Gastrocnemius medialis (tissue), 4 donors: ENCODE measurements around the gene LRIG1.

Experiments
- CTCF ChIP-seq, 5 experiments: fragments of 450-650 bp in 3 of 5; fragments of 200-600 bp in 2 of 5; sonication (generic) in 2 of 5; IDR thresholded peaks in 4 of 5; conservative IDR thresholded peaks in 1 of 5; 1 replicate in 4 of 5; 2 replicates in 1 of 5; pipeline ENCODE4 v1.5.1; 2016 to 2019; ENCODE audit warnings: antibody characterized with exemption in 5 of 5, mild to moderate bottlenecking in 3 of 5, moderate library complexity in 3 of 5
- POLR2A ChIP-seq, 2 donors: fragments of 450-650 bp; IDR thresholded peaks; one replicate each; pipeline ENCODE4 v1.6.1; 2017; ENCODE audit warnings: antibody characterized with exemption in 2 of 2, mild to moderate bottlenecking in 2 of 2, moderate library complexity in 2 of 2

- TF ChIP-seq CTCF (IDR thresholded peaks at IDR 0.05 in 4 of 5, conservative IDR thresholded peaks at IDR 0.05 in 1 of 5) = no peak
- no peak for TF ChIP-seq POLR2A (IDR thresholded peaks at IDR 0.05)
These were observed 7.6 kb upstream of the LRIG1 start for GRCh38 chr3:66508461-66508860.
